HepG2 (cell line): Measurements from ENCODE around the gene PRPF38B. TPM values are rescaled to one million over a fixed set of nuclear protein-coding genes. Genes with fewer than 3 reads are reported as not detected.

Experiments used
- AHDC1 ChIP-seq: sonication (generic); formaldehyde crosslinking; IDR thresholded peaks from 2 replicates; pipeline ENCODE4 v1.5.1; 2020; ENCODE audit warnings: mild to moderate bottlenecking, missing genetic modification reagents, borderline replicate concordance
- ARNT ChIP-seq: fragments of 450-650 bp; IDR thresholded peaks from 2 replicates; pipeline ENCODE4 v1.6.1; 2017
- ARNTL ChIP-seq: sonication (generic); formaldehyde crosslinking; IDR thresholded peaks from 2 replicates; pipeline ENCODE4 v1.4.0; 2020; ENCODE audit warnings: mild to moderate bottlenecking, missing genetic modification reagents
- CEBPZ ChIP-seq: IDR thresholded peaks from 2 replicates; pipeline ENCODE4 v1.6.1; 2012; ENCODE audit warnings: low read length, improper control_type of control experiment
- SALL1 ChIP-seq: sonication (generic); formaldehyde crosslinking; IDR thresholded peaks from 2 replicates; pipeline ENCODE4 v1.8.0; 2022; ENCODE audit warnings: mild to moderate bottlenecking, missing genetic modification reagents
- ZNF460 ChIP-seq: sonication (generic); formaldehyde crosslinking; IDR thresholded peaks from 2 replicates; pipeline ENCODE4 v1.5.1; 2020; ENCODE audit warnings: missing genetic modification reagents, mild to moderate bottlenecking, borderline replicate concordance
- ZNF646 ChIP-seq: sonication (generic); formaldehyde crosslinking; IDR thresholded peaks from 2 replicates; pipeline ENCODE4 v1.9.0; 2021; ENCODE audit warnings: mild to moderate bottlenecking, missing genetic modification reagents
- ZNF788 ChIP-seq: sonication (generic); formaldehyde crosslinking; IDR thresholded peaks from 2 replicates; pipeline ENCODE4 v1.5.0; 2020; ENCODE audit warnings: mild to moderate bottlenecking, missing genetic modification reagents, borderline replicate concordance
- polyA plus RNA-seq, 8 experiments: library from polyadenylated mRNA; depleted of rRNA in 3 of 8; stranded (reverse) in 7 of 8; unstranded in 1 of 8; fragments of >200 nt; fragmentation: Illumina TruSeq in 4 of 8; extraction: Trizol in 4 of 8; gene quantifications; 2 replicates each; pipeline versions ENCODE4 v1.2.1 to v1.2.3, GENCODE V29; 2011 to 2016; ENCODE audit warnings: low read depth in 4 of 8, missing spikeins in 1 of 8, mixed read lengths in 1 of 8; ENCODE audit not compliant: insufficient read depth in 1 of 8
- total RNA-seq, 5 experiments: library from RNA; depleted of rRNA; stranded (reverse); fragments of >200 nt; fragmentation: Illumina TruSeq; extraction: Trizol; gene quantifications; 2 replicates each; pipeline ENCODE4 v1.2.3, GENCODE V29; 2016; ENCODE audit warnings: low read depth in 1 of 5

Gene PRPF38B
- total and polyA plus RNA-seq, 2 of the 13 experiments (the other 11 are each of a cell fraction or from before 2014, with no cell fraction given): 25.7 to 29.7 TPM

GRCh38 chr1:108749081-108749480 lies 57.0 kb downstream of the PRPF38B start (continued):
- TF ChIP-seq ZNF646 (CRISPR knock-in tag) (no peak), SALL1 (no peak), ZNF788 (CRISPR knock-in tag) (no peak), CEBPZ (no peak), ARNTL (no peak), ZNF460 (CRISPR knock-in tag) (no peak), AHDC1 (CRISPR knock-in tag) (no peak), ARNT (no peak)
